ENCODE measurements around the gene GADD45B. TPM values are rescaled to one million over a fixed set of nuclear protein-coding genes. Genes with fewer than 3 reads are reported as not detected.
A peak's percentile ranks its signal among the peaks of the same experiment; 100 is the strongest.

Gene GADD45B
- total RNA-seq, 1 experiment from 2014 or later: 16.2 TPM

DNA sequence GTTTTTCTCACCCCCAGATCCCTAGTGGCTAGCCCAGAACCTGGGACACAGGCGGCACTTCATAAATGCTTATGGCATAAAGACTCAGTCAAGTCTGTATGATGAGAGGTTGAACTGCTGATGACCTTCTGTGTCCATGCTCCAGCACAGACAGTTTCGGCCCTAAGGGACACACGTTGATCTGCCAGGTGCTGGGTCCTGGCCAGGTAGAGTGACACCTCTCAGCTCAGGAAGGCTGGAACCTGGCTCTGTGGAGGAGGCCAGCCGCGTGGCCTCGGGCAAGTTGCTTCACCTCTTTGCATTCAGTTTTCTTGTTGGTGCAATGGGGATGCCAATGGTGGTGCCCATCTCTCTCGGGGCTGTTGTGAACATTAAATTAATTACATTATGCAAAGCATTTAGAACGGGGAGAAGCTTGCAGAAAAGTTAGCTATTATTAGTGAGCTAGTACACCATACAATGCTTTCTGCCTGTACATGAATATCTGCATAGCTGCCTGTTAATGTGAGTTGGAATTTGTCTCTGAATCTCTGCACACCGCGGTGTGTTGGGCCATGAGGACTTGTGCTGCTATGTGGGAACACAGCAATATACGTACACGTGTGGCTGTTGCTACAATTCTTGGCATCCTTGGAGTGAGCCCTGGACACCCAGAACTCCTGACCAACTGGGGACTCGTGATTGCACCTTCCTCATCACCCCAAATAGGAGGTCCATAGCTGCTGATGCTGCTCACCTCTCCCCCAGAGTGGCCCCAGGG, 8.4 kb downstream of the GADD45B start:
- Histone ChIP-seq H3K4me2 (ENCODE audit: insufficient read depth, insufficient read length, low read length) (no peak overlapping the region), H4K8ac (replicated peaks; ENCODE audit: insufficient read length, low read depth, low read length) (no peak overlapping the region), H3K27ac (ENCODE audit: insufficient read length, low read depth, low read length) (no peak overlapping the region), H2BK12ac (ENCODE audit: insufficient read length, low read depth, low read length) (no peak overlapping the region), H3K14ac (ENCODE audit: insufficient read depth, low read length) (no peak overlapping the region), H3K27me3 (ENCODE audit: insufficient read depth, low read length) (peaks cover 5% of the 10 kb centered on the region; the same call in 1 of the 2 replicates), H3K18ac (ENCODE audit: insufficient read length, low read depth, low read length) (no peak overlapping the region), H2AFZ (ENCODE audit: low read length) (no peak overlapping the region), H4K20me1 (ENCODE audit: control insufficient read depth, insufficient read depth, insufficient read length) (no peaks in the 10 kb centered on the region), H2BK15ac (ENCODE audit: low read depth, low read length) (no peak overlapping the region), H3K23me2 (ENCODE audit: insufficient read length, low read depth, low read length, poor library complexity, severe bottlenecking) (peaks cover 1% of the 10 kb centered on the region), H4K91ac (ENCODE audit: insufficient read length, low read depth, low read length) (no peak overlapping the region), H3K4me1 (ENCODE audit: insufficient read depth, low read length) (no peaks in the 10 kb centered on the region), H2BK120ac (ENCODE audit: low read depth, low read length, poor library complexity, severe bottlenecking) (no peak overlapping the region), H3K4ac (ENCODE audit: low read depth, low read length) (no peak overlapping the region), H3T11ph (ENCODE audit: low read length) (no peak overlapping the region), H3K9me3 (ENCODE audit: control insufficient read depth, low read depth, low read length) (peaks cover 4% of the 10 kb centered on the region), H2AK5ac (ENCODE audit: insufficient read length, low read length) (no peak overlapping the region), H2BK20ac (ENCODE audit: low read depth, low read length, poor library complexity, severe bottlenecking) (no peak overlapping the region), H4K5ac (ENCODE audit: insufficient read length, low read depth, low read length) (no peak overlapping the region), H3K79me2 (ENCODE audit: insufficient read depth, low read length) (no peaks in the 10 kb centered on the region), H2BK5ac (ENCODE audit: insufficient read length, low read length) (no peak overlapping the region), H3K23ac (ENCODE audit: insufficient read length, low read depth, low read length) (no peak overlapping the region), H3K9ac (ENCODE audit: extremely low read depth, insufficient read length, low read length) (no peak overlapping the region), H3K56ac (ENCODE audit: insufficient read length, low read depth, low read length) (no peak overlapping the region), H3K79me1 (ENCODE audit: insufficient read depth, low read depth, low read length, poor library complexity, severe bottlenecking) (no peaks in the 10 kb centered on the region)
- no peak overlapping the region for H3K4me3 Mint-ChIP-seq
- no CpG with 5 or more reads among the region's 13 CpGs for WGBS (ENCODE audit: extremely low coverage, insufficient read length, low lambda C conversion rate)
- H3K27me3 Mint-ChIP-seq (ENCODE audit: low read depth): peaks cover 53% of the 10 kb centered on the region
- peaks cover 3 to 6% of the 10 kb centered on the region in 2 experiments; a peak in 4 of 5 replicates for H3K9me3 Mint-ChIP-seq
- no peaks in the 10 kb centered on the region; a peak in 1 of 7 replicates for H3K36me3 Mint-ChIP-seq (ENCODE audit: insufficient read depth in 1 of 3, low read depth in 3 of 3)
- H3K27ac Mint-ChIP-seq: peak overlapping the region in 1 of 3 experiments; percentile 62; a peak in 1 of 7 replicates
- no peak for DNase-seq
- no peak for TF ChIP-seq CTCF (conservative IDR thresholded peaks at IDR 0.05)
- peaks cover 0 to 6% of the 10 kb centered on the region in 2 experiments; a peak in 2 of 4 replicates for H3K4me1 Mint-ChIP-seq

Data from H9 (cell line).